Measurements from ENCODE around the gene ZNF433.

The ZNF433 gene

GRCh38 chr19:11978492-11979100 lies 56.9 kb downstream of the ZNF433 start:
- H3K4me3 ChIP-seq (replicated peaks; ENCODE audit: insufficient read depth, low read length): no peak overlapping the region
- TF ChIP-seq CTCF (IDR thresholded peaks at IDR 0.05; ENCODE audit: insufficient read depth, low read length) (no peak), POLR2AphosphoS5 (IDR thresholded peaks at IDR 0.05; ENCODE audit: low read depth) (no peak), REST (IDR thresholded peaks at IDR 0.05; ENCODE audit: insufficient replicate concordance, low read depth) (no peak), SPI1 (IDR thresholded peaks at IDR 0.05; ENCODE audit: borderline replicate concordance, low read depth) (no peak), GABPA (IDR thresholded peaks at IDR 0.05; ENCODE audit: low read depth) (no peak)
- no peak for DNase-seq (ENCODE audit: low read depth in 1 of 2, low spot score in 1 of 2)
- no peak overlapping the region for H3K27ac ChIP-seq (replicated peaks)
- H3K27me3 ChIP-seq (ENCODE audit: insufficient read depth, poor library complexity, severe bottlenecking): no peaks in the 10 kb centered on the region

DNA sequence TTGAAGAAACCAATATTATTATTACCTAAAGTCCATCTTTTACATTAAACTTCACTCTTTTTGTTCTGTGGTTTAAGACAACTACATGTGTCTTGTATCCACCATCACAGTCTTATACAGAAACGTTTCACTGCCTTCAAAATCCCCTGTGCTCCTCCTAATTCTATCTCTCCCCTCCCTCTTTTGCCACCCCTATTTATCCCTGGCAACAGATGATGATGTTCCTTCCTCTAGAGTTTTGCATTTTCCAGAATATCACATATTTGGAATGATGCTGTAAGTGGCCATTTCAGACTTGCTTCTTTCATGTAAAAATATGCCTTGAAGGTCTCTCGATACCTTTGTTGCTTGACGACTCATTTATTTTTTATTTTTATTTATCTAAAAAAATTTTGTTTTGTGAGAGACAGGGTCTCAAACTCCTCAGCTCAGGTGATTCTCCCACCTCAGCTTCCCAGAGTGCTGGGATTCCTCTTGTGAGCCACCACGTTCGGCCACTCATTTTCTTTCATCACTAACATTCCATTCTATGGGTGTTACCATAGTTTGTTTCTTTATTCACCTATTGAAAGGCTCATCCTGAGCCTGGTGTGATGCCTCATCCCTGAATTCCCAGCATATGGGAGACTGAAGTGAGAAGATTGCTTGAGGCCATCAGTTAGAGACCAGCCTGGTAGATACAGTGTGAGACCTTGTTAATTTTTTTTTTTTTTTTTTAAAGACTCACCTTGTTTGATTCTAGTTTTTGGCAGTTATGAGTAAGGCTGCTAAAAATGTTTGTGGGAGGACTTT lies 62.3 kb downstream of the ZNF433 start:
- no peak overlapping the region for H3K27ac ChIP-seq (replicated peaks)
- DNase-seq (ENCODE audit: low read depth in 1 of 2, low spot score in 1 of 2): no peak

More for the DNA sequence above, 62.3 kb downstream of the ZNF433 start:
- H3K4me3 ChIP-seq (replicated peaks; ENCODE audit: insufficient read depth, low read length): no peak overlapping the region
- TF ChIP-seq POLR2AphosphoS5 (IDR thresholded peaks at IDR 0.05; ENCODE audit: low read depth) (no peak), GABPA (IDR thresholded peaks at IDR 0.05; ENCODE audit: low read depth) (no peak), REST (IDR thresholded peaks at IDR 0.05; ENCODE audit: insufficient replicate concordance, low read depth) (no peak), SPI1 (IDR thresholded peaks at IDR 0.05; ENCODE audit: borderline replicate concordance, low read depth) (no peak), CTCF (IDR thresholded peaks at IDR 0.05; ENCODE audit: insufficient read depth, low read length) (no peak)
- no peaks in the 10 kb centered on the region for H3K27me3 ChIP-seq (ENCODE audit: insufficient read depth, poor library complexity, severe bottlenecking)
